K562 (cell line): ENCODE results near the gene ATP13A5. TPM values are rescaled to one million over a fixed set of nuclear protein-coding genes. Genes with fewer than 3 reads are reported as not detected.

Experiments
- ATAC-seq: fragments of 200-7000 bp; cut with Tn5 transposase; 3 replicates; pipeline ENCODE4 v1.9.1; 2020; ENCODE audit warnings: moderate library complexity
- BruUV-seq: library from RNA; stranded (reverse); fragments of 400-500 nt; replicated peaks from 2 replicates; lab custom pipeline; 2021; lab: Mats Ljungman, UMichigan
- CTCF ChIA-PET: fragments of 300-600 bp; formaldehyde crosslinking; extraction: SDS; loops from one replicate; lab custom pipeline; 2021; ENCODE audit warnings: low intra/inter-chr PET ratio; lab: Yijun Ruan, JAX
- POLR2A ChIA-PET: fragments of 300-600, 350-650 bp; sonication (Branson Sonifier 250); formaldehyde crosslinking; extraction: SDS; loops from one replicate; lab custom pipeline; 2021; ENCODE audit warnings: antibody characterized with exemption, inconsistent platforms; lab: Yijun Ruan, JAX
- DNase-seq, 4 experiments: peaks; one replicate each; pipeline versions ENCODE4 v3.0.0 to v3.0.0-alpha.2; 2011 to 2018; ENCODE audit warnings: low spot score in 3 of 4, mixed read lengths in 3 of 4; ENCODE audit errors: extremely low read depth in 1 of 4
- FAIRE-seq: peaks from 2 replicates; lab custom pipeline; 2011; peaks lifted over from hg19 to GRCh38; lab: Jason Lieb, UNC
- H2AFZ ChIP-seq: 2 replicates; pipeline ENCODE4 v1.6.0; 2011; ENCODE audit warnings: low read depth, low read length, control low read depth, inconsistent platforms
- H3K27ac ChIP-seq: fragments of 200-600 bp; 3 replicates; pipeline ENCODE4 v1.8.0; 2011; ENCODE audit warnings: low read depth, mild to moderate bottlenecking, control low read depth, inconsistent platforms, low read length, moderate library complexity, mixed read lengths; ENCODE audit errors: extremely low read depth
- H3K27me3 ChIP-seq, 2 experiments: fragments of 300-600 bp in 1 of 2; 2 replicates in 1 of 2; 3 replicates in 1 of 2; pipeline versions ENCODE4 v1.6.0 to v1.8.0; 2011; ENCODE audit warnings: inconsistent platforms in 2 of 2, low read length in 2 of 2, mild to moderate bottlenecking in 1 of 2, mixed read lengths in 1 of 2, moderate library complexity in 1 of 2; ENCODE audit not compliant: control insufficient read depth in 2 of 2, insufficient read depth in 2 of 2
- H3K36me3 ChIP-seq: fragments of 300-600 bp; 3 replicates; pipeline ENCODE4 v1.8.0; 2011; ENCODE audit warnings: mild to moderate bottlenecking, low read length, inconsistent platforms; ENCODE audit not compliant: control insufficient read depth, insufficient read depth
- H3K4me1 ChIP-seq, 2 experiments: fragments of 200-600 bp in 1 of 2; replicated peaks in 1 of 2; 2 replicates in 1 of 2; 3 replicates in 1 of 2; pipeline versions ENCODE4 v1.5.1 to v1.8.0; 2011; ENCODE audit warnings: inconsistent platforms in 2 of 2, low read length in 2 of 2, mild to moderate bottlenecking in 1 of 2, mixed read lengths in 1 of 2, moderate library complexity in 1 of 2; ENCODE audit not compliant: control insufficient read depth in 2 of 2, insufficient read depth in 2 of 2
- H3K4me2 ChIP-seq: 2 replicates; pipeline ENCODE4 v1.6.1; 2011; ENCODE audit warnings: low read length, control low read depth, inconsistent platforms, mixed read lengths; ENCODE audit not compliant: insufficient read depth
- H3K4me3 ChIP-seq: fragments of 200-600 bp; sonication (generic), shearing (Covaris generic); 2 replicates; pipeline ENCODE4 v1.5.1; 2016; ENCODE audit warnings: control low read depth, inconsistent platforms
- H3K79me2 ChIP-seq: fragments of 200-600 bp; 3 replicates; pipeline ENCODE4 v1.8.0; 2011; ENCODE audit warnings: low read length, inconsistent platforms; ENCODE audit not compliant: control insufficient read depth, insufficient read depth
- H3K9ac ChIP-seq, 2 experiments: 2 replicates each; pipeline versions ENCODE4 v1.6.0 to v1.6.1; 2011; ENCODE audit warnings: low read depth in 2 of 2, low read length in 2 of 2, control low read depth in 1 of 2, inconsistent platforms in 1 of 2, mild to moderate bottlenecking in 1 of 2, mixed read lengths in 1 of 2; ENCODE audit not compliant: insufficient read depth in 1 of 2
- H3K9me1 ChIP-seq: one replicate; pipeline ENCODE4 v1.6.0; 2011; ENCODE audit warnings: inconsistent platforms, mild to moderate bottlenecking, low read length, moderate library complexity; ENCODE audit not compliant: control insufficient read depth, insufficient read depth
- H3K9me3 ChIP-seq: replicated peaks from 2 replicates; pipeline ENCODE4 v1.5.1; 2011; ENCODE audit warnings: low read depth, low read length, inconsistent platforms; ENCODE audit not compliant: control insufficient read depth, insufficient read depth
- H4K20me1 ChIP-seq: replicated peaks from 2 replicates; pipeline ENCODE4 v1.6.1; 2011; ENCODE audit warnings: low read length, inconsistent platforms, mixed read lengths; ENCODE audit not compliant: control insufficient read depth, insufficient read depth
- ADNP ChIP-seq: fragments of 200-800 bp; sonication (Bioruptor generic); IDR thresholded peaks from 2 replicates; pipeline ENCODE4 v1.6.1; 2016; ENCODE audit warnings: missing genetic modification characterization, missing compliant biosample characterization
- CTCF ChIP-seq, 3 experiments: IDR thresholded peaks in 2 of 3; conservative IDR thresholded peaks in 1 of 3; 2 replicates each; pipeline ENCODE4 v1.5.1; 2011 to 2012; ENCODE audit warnings: low read length in 3 of 3, mild to moderate bottlenecking in 3 of 3, control low read depth in 2 of 3, improper control_type of control experiment in 1 of 3, inconsistent platforms in 1 of 3, low read depth in 1 of 3, mixed read lengths in 1 of 3, moderate library complexity in 1 of 3; ENCODE audit not compliant: insufficient read depth in 2 of 3
- EP300 ChIP-seq: IDR thresholded peaks from 2 replicates; pipeline ENCODE4 v1.6.1; 2012; ENCODE audit warnings: low read length, improper control_type of control experiment
- HMGN3 ChIP-seq: IDR thresholded peaks from 2 replicates; pipeline ENCODE4 v1.6.1; 2011; ENCODE audit warnings: borderline replicate concordance, low read depth, mild to moderate bottlenecking, mixed read lengths, low read length; ENCODE audit not compliant: insufficient read length; ENCODE audit errors: extremely low read depth
- KAT7 ChIP-seq: sonication (generic); formaldehyde crosslinking; IDR thresholded peaks from 2 replicates; pipeline ENCODE4 v1.8.0; 2022; ENCODE audit warnings: missing genetic modification reagents, mild to moderate bottlenecking, borderline replicate concordance
- NEUROD1 ChIP-seq: fragments of 150-350 bp; IDR thresholded peaks from 2 replicates; pipeline ENCODE4 v1.6.1; 2014; ENCODE audit warnings: borderline replicate concordance, low read length, low read depth; ENCODE audit not compliant: partially characterized antibody
- PTBP1 ChIP-seq: fragments of 200-400 bp; formaldehyde crosslinking; IDR thresholded peaks from 2 replicates; pipeline ENCODE4 v1.6.1; 2017; ENCODE audit warnings: low read depth, low read length
- RBM14 ChIP-seq: fragments of 200-400 bp; formaldehyde crosslinking; IDR thresholded peaks from 2 replicates; pipeline ENCODE4 v1.6.1; 2018; ENCODE audit warnings: low read depth, mild to moderate bottlenecking, low read length, moderate library complexity, borderline replicate concordance; ENCODE audit not compliant: insufficient read depth
- SRF ChIP-seq, 2 experiments: fragments of 250-450, 450-650 bp in 1 of 2; sonication (Bioruptor Pico) in 1 of 2; sonication (generic) in 1 of 2; formaldehyde crosslinking; IDR thresholded peaks; 2 replicates each; pipeline versions ENCODE4 v1.5.0 to v1.5.1; 2020 to 2022; ENCODE audit warnings: mild to moderate bottlenecking in 1 of 2, missing genetic modification reagents in 1 of 2
- ZFP30 ChIP-seq: fragments of 250-450 bp; sonication (Bioruptor Pico); IDR thresholded peaks from 2 replicates; pipeline ENCODE4 v1.8.0; 2022; ENCODE audit warnings: moderate library complexity, mild to moderate bottlenecking, inconsistent platforms, borderline replicate concordance
- ZNF586 ChIP-seq: fragments of 450-650 bp; formaldehyde crosslinking; conservative IDR thresholded peaks from 2 replicates; pipeline ENCODE4 v1.4.0; 2020; ENCODE audit warnings: mild to moderate bottlenecking, moderate library complexity
- WGBS: fragments of 100-300 bp; shearing (Covaris generic); methylation state at CpG from one replicate; pipeline ENCODE4 v1.1.6; 2016; ENCODE audit warnings: low coverage, mixed read lengths; ENCODE audit not compliant: insufficient coverage; ENCODE audit errors: missing lambda C conversion rate; 5-methylcytosine and 5-hydroxymethylcytosine counted together
- in situ Hi-C: fragments of 300-500 bp; cut with MboI; formaldehyde crosslinking; loops from 4 replicates; pipeline ENCODE4 v1.15.0; 2018; ENCODE audit warnings: inconsistent platforms, mixed read lengths
- intact Hi-C: fragments of 100-400 bp; cut with micrococcal nuclease; formaldehyde crosslinking; loops from 2 replicates; pipeline ENCODE4 v1.14.2; 2022
- polyA plus RNA-seq, 8 experiments: library from polyadenylated mRNA; depleted of rRNA in 4 of 8; stranded (reverse) in 5 of 8; unstranded in 3 of 8; fragments of >200 nt; fragmentation: Nextera tagmentation in 2 of 8; fragmentation: Illumina TruSeq in 1 of 8; extraction: Ambion mirVana in 2 of 8; extraction: Trizol in 1 of 8; gene quantifications; 2 replicates each; pipeline versions ENCODE4 v1.2.1 to v1.2.3, GENCODE V29; 2011 to 2014; ENCODE audit warnings: inconsistent platforms in 1 of 8, missing spikeins in 1 of 8
- total RNA-seq, 7 experiments: library from RNA; depleted of rRNA in 6 of 7; stranded (reverse); fragments of >200 nt in 6 of 7; fragmentation: Illumina TruSeq in 2 of 7; extraction: Trizol in 2 of 7; gene quantifications; 2 replicates each; pipeline versions ENCODE4 v1.2.1 to v1.2.3, GENCODE V29; 2011 to 2021; ENCODE audit warnings: low replicate concordance in 1 of 7
- TF ChIP-seq, protein P1 (sequence below): conservative IDR thresholded peaks from 2 replicates; pipeline ENCODE4 v1.6.1; 2011; ENCODE audit warnings: low read depth, mild to moderate bottlenecking, low read length; ENCODE audit not compliant: control insufficient read depth
- TF ChIP-seq, protein P2 (sequence below): fragments of 450-650 bp; formaldehyde crosslinking; IDR thresholded peaks from 2 replicates; pipeline ENCODE4 v1.4.0; 2020; ENCODE audit warnings: mild to moderate bottlenecking, moderate library complexity

The ATP13A5 gene
- total and polyA plus RNA-seq, 9 of the 15 experiments (the other 6 are each of a cell fraction or from before 2014, with no cell fraction given), result not detected

DNA sequence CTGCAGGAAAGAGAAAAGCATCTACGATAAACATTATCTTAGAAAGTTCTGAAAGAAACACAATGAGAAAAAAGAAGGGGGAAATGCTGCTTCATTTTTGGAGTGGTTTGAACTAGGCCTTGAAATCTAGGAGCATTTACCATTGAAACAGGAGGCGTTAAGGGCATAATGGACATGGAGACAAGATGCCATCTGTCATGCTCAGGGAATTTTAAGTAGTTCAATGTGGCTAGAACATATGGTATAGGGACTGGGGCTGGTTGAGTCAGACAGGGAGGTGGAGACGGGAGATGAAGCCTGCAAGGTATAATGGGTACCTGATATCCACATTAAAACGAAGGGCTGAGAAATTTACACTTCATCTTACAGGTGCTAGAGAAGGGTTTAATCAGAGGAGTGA is 147.9 kb downstream of the ATP13A5 start (continued):
- TF ChIP-seq PTBP1, result no peak
- TF ChIP-seq, protein P1, sequence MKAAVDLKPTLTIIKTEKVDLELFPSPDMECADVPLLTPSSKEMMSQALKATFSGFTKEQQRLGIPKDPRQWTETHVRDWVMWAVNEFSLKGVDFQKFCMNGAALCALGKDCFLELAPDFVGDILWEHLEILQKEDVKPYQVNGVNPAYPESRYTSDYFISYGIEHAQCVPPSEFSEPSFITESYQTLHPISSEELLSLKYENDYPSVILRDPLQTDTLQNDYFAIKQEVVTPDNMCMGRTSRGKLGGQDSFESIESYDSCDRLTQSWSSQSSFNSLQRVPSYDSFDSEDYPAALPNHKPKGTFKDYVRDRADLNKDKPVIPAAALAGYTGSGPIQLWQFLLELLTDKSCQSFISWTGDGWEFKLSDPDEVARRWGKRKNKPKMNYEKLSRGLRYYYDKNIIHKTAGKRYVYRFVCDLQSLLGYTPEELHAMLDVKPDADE, result no peak
- TF ChIP-seq RBM14, result no peak

- no peak for FAIRE-seq
- Histone ChIP-seq H2AFZ (no peak overlapping the region), H3K9me1 (no peaks in the 10 kb centered on the region), H3K4me3 (no peak overlapping the region), H3K9me3 (no peaks in the 10 kb centered on the region), H3K27me3 (no peaks in the 10 kb centered on the region), H3K4me2 (no peak overlapping the region), H3K9ac (no peak overlapping the region), H3K79me2 (no peaks in the 10 kb centered on the region), H3K27ac (no peak overlapping the region), H3K4me1 (no peaks in the 10 kb centered on the region), H4K20me1 (no peaks in the 10 kb centered on the region), H3K36me3 (no peaks in the 10 kb centered on the region)
- CTCF ChIA-PET, result no interaction called here
- in situ Hi-C loops, result no loop called here
- BruUV-seq, result no TSS peak
- POLR2A ChIA-PET, result no interaction called here
- no peak for ATAC-seq
- DNase-seq, result no peak
- intact Hi-C loops, result no loop called here
- WGBS, result 1% methylated on average over 4 of the region's 4 CpGs
- no peak for TF ChIP-seq HMGN3
- TF ChIP-seq, protein P2, sequence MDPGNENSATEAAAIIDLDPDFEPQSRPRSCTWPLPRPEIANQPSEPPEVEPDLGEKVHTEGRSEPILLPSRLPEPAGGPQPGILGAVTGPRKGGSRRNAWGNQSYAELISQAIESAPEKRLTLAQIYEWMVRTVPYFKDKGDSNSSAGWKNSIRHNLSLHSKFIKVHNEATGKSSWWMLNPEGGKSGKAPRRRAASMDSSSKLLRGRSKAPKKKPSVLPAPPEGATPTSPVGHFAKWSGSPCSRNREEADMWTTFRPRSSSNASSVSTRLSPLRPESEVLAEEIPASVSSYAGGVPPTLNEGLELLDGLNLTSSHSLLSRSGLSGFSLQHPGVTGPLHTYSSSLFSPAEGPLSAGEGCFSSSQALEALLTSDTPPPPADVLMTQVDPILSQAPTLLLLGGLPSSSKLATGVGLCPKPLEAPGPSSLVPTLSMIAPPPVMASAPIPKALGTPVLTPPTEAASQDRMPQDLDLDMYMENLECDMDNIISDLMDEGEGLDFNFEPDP, result no peak
- no peak for TF ChIP-seq ZNF586 (CRISPR knock-in tag)
- no peak for TF ChIP-seq EP300
- no peak for TF ChIP-seq KAT7 (CRISPR knock-in tag)
- TF ChIP-seq SRF (CRISPR knock-in tag; IDR thresholded peaks at IDR 0.05), result no peak
- TF ChIP-seq ADNP (tag), result no peak
- no peak for TF ChIP-seq CTCF (IDR thresholded peaks at IDR 0.05 in 2 of 3, conservative IDR thresholded peaks at IDR 0.05 in 1 of 3; ENCODE audit: insufficient read depth in 2 of 3, low read depth in 1 of 3, low read length in 3 of 3)
- no peak for TF ChIP-seq NEUROD1
- TF ChIP-seq ZFP30 (CRISPR knock-in tag), result no peak
Observed at GRCh38 chr3:193229851-193230420, 148.6 kb downstream of the ATP13A5 start.
